ENCODE measurements around the gene SMYD3.

DNA sequence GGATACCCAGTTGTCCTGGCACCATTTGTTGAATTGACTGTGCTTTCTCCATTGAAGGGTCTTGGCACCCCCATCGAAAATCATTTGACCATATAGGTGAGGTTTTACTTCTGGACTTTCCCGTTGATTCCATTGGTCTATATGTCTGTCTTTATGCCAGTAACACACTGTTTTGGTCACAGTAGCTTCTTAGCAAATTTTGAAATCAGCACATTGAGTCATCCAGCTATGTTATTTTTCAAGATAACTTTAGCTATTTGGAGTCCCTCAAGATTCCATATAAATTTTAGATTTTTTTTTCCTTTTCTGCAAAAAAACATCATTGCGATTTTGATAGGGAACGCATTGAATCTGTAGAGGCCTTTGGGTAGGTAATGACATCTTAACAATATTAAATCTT lies 235.6 kb downstream of the SMYD3 start:
- TF ChIP-seq, protein P1, sequence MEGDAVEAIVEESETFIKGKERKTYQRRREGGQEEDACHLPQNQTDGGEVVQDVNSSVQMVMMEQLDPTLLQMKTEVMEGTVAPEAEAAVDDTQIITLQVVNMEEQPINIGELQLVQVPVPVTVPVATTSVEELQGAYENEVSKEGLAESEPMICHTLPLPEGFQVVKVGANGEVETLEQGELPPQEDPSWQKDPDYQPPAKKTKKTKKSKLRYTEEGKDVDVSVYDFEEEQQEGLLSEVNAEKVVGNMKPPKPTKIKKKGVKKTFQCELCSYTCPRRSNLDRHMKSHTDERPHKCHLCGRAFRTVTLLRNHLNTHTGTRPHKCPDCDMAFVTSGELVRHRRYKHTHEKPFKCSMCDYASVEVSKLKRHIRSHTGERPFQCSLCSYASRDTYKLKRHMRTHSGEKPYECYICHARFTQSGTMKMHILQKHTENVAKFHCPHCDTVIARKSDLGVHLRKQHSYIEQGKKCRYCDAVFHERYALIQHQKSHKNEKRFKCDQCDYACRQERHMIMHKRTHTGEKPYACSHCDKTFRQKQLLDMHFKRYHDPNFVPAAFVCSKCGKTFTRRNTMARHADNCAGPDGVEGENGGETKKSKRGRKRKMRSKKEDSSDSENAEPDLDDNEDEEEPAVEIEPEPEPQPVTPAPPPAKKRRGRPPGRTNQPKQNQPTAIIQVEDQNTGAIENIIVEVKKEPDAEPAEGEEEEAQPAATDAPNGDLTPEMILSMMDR (IDR thresholded peaks at IDR 0.05) = no peak
- no peak for TF ChIP-seq POLR2A (IDR thresholded peaks at IDR 0.05)
